Measurements from ENCODE around the gene A4GNT.
"Not testable (repeated sequence)": the region's sequence is repeated elsewhere in the genome, so short reads cannot be mapped to it uniquely, and the experiment has no call there.

The A4GNT gene

GRCh38 chr3:138112362-138112761 lies 19.8 kb downstream of the A4GNT start:
- TF ChIP-seq, protein P1, sequence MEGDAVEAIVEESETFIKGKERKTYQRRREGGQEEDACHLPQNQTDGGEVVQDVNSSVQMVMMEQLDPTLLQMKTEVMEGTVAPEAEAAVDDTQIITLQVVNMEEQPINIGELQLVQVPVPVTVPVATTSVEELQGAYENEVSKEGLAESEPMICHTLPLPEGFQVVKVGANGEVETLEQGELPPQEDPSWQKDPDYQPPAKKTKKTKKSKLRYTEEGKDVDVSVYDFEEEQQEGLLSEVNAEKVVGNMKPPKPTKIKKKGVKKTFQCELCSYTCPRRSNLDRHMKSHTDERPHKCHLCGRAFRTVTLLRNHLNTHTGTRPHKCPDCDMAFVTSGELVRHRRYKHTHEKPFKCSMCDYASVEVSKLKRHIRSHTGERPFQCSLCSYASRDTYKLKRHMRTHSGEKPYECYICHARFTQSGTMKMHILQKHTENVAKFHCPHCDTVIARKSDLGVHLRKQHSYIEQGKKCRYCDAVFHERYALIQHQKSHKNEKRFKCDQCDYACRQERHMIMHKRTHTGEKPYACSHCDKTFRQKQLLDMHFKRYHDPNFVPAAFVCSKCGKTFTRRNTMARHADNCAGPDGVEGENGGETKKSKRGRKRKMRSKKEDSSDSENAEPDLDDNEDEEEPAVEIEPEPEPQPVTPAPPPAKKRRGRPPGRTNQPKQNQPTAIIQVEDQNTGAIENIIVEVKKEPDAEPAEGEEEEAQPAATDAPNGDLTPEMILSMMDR (IDR thresholded peaks at IDR 0.05; ENCODE audit: low read depth, low read length) = no peak
- H3K4me3 ChIP-seq (ENCODE audit: low read depth, low read length) = no peak overlapping the region
- in situ Hi-C loops (cut with HindIII; ENCODE audit: low sequenced_read_pairs) = no loop called here
- DNase-seq (ENCODE audit: low read depth, low spot score) = no peak

DNA sequence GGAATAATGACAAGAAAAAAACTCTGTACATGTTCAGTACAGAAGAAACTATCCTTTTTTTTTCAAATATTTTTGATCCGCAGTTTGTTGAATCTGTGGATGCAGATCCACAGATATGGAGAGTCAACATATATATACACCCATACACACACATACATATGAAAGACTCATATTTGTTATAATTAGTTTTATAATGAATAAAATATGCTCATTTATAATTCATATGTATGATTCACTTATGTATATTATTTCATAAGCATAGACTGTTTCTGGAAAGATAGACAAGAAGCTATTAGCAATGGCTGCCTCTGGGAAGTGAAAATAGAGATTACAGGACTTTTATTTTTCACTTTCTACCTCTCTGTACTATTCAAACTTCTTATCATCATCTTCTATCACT lies 26.6 kb downstream of the A4GNT start:
- DNase-seq (ENCODE audit: low read depth, low spot score) = no peak
- H3K4me3 ChIP-seq (ENCODE audit: low read depth, low read length) = no peak overlapping the region
- in situ Hi-C loops (cut with HindIII; ENCODE audit: low sequenced_read_pairs) = no loop called here
- TF ChIP-seq, protein P1 (IDR thresholded peaks at IDR 0.05; ENCODE audit: low read depth, low read length) = no peak

DNA sequence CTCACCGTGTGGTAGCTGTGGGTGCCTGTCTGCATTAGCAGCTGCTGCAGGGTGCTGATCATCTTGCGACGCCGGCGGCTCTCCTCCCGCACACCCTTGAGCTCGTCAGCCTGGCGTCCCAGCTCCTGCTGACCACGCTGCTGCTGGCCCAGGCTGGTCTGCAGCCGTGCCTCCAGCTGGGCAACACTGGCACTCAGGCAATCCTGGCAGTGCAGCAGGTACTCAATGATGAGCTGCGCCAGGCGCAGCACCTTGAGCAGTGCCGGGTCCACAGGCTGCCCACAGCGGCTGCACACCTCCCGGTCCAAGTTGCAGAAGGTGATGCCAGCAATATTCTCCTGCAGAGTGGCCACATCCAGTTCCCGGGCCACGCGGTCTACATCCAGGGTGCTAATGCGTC lies 28.7 kb downstream of the A4GNT start:
- TF ChIP-seq, protein P1 (IDR thresholded peaks at IDR 0.05; ENCODE audit: low read depth, low read length) = no peak
- in situ Hi-C loops (cut with HindIII; ENCODE audit: low sequenced_read_pairs) = no loop called here
- no peak overlapping the region for H3K4me3 ChIP-seq (ENCODE audit: low read depth, low read length)
- DNase-seq (ENCODE audit: low read depth, low spot score) = no peak

DNA sequence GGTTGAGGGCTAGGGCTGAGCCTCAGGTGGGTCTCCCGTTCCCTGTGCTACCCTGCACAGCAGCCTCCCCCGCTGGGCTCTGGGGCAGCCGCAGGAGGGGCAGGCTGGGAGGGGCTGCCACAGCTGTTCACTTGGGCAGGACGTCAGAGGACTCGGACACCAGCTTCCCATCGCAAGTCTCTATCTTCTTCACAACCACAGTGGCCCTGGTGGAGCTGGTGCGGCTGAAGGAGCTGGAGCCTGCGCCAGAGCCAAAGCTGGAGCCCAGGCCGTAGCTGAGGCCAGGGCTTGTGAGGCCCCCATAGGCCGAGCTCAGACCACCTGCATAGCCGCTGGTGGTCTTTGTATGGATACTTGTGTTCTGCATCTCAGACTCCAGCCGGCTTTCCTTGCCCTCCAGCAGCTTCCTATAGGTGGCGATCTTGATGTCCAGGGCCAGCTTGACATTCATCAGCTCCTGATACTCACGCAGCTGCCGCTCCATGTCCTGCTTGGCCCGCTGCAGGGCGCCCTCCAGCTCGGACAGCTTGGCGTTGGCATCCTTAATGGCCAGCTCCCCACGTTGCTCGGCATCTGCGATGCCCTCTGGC lies 30.7 kb downstream of the A4GNT start:
- TF ChIP-seq, protein P1 (IDR thresholded peaks at IDR 0.05; ENCODE audit: low read depth, low read length) = peak; percentile 33
- H3K4me3 ChIP-seq (ENCODE audit: low read depth, low read length); DNase-seq (ENCODE audit: low read depth, low spot score); in situ Hi-C loops (cut with HindIII; ENCODE audit: low sequenced_read_pairs): not testable (repeated sequence)

DNA sequence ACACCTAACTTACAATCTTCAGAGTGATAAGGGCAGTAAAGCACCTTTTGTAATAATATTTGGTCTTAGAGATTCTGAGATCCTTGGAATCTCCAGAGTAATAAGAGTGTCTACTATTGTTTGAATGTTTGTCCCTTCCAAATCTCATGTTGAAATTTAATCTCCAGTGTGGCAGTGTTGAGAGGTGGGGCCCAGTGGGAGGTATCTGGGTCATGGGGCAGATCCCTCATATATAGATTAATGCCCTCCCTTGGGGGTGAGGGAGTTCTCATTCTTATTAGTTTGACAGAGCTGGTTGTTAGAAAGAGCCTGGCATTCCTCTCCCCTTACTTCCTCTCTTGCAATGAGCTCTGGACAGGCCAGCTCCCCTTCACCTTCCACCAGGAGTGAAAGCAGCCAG lies 32.8 kb downstream of the A4GNT start:
- no peak for DNase-seq (ENCODE audit: low read depth, low spot score)

GRCh38 chr3:138097192-138098172 lies 34.7 kb downstream of the A4GNT start:
- in situ Hi-C loops (cut with HindIII; ENCODE audit: low sequenced_read_pairs) = no loop called here
- no peak for DNase-seq (ENCODE audit: low read depth, low spot score)
- H3K4me3 ChIP-seq (ENCODE audit: low read depth, low read length) = no peak overlapping the region
- TF ChIP-seq, protein P1 (IDR thresholded peaks at IDR 0.05; ENCODE audit: low read depth, low read length) = peak; percentile 56

More for the DNA sequence above, 32.8 kb downstream of the A4GNT start:
- in situ Hi-C loops (cut with HindIII; ENCODE audit: low sequenced_read_pairs) = no loop called here
- TF ChIP-seq, protein P1 (IDR thresholded peaks at IDR 0.05; ENCODE audit: low read depth, low read length) = no peak
- no peak overlapping the region for H3K4me3 ChIP-seq (ENCODE audit: low read depth, low read length)

Measured in astrocyte of the spinal cord (primary cell).